Bronchial epithelial cell (primary cell): Measurements from ENCODE around the gene PRR7. TPM values are rescaled to one million over a fixed set of nuclear protein-coding genes. Genes with fewer than 3 reads are reported as not detected.

Source experiments
- DNase-seq: peaks from one replicate; pipeline ENCODE4 v3.0.0-alpha.2; 2010; ENCODE audit warnings: low read depth
- FAIRE-seq: peaks from 2 replicates; lab custom pipeline; 2011; peaks lifted over from hg19 to GRCh38; lab: Jason Lieb, UNC
- H3K27me3 ChIP-seq: 2 replicates; pipeline ENCODE4 v1.5.1; 2011; ENCODE audit warnings: low read length; ENCODE audit not compliant: control insufficient read depth, insufficient read depth
- H3K36me3 ChIP-seq: 2 replicates; pipeline ENCODE4 v1.5.1; 2011; ENCODE audit warnings: low read length; ENCODE audit not compliant: control insufficient read depth, insufficient read depth
- H3K4me3 ChIP-seq: 2 replicates; pipeline ENCODE4 v1.5.1; 2011; ENCODE audit warnings: mild to moderate bottlenecking, low read depth, low read length, control low read depth
- CTCF ChIP-seq: IDR thresholded peaks from 2 replicates; pipeline ENCODE4 v1.5.1; 2011; ENCODE audit warnings: mild to moderate bottlenecking, moderate library complexity, low read length, control low read depth, inconsistent platforms; ENCODE audit not compliant: insufficient read depth, severe bottlenecking
- total RNA-seq: library from RNA; depleted of rRNA; stranded (reverse); fragments of >200 nt; gene quantifications from 2 replicates; pipeline ENCODE4 v1.2.1, GENCODE V29; 2014

The PRR7 gene
- total RNA-seq, 1 donor from 2014 or later = 5.0 TPM

- H3K4me3 ChIP-seq = no peak overlapping the region
- FAIRE-seq = no peak
- no peaks in the 10 kb centered on the region for H3K27me3 ChIP-seq
- no peak for DNase-seq
- H3K36me3 ChIP-seq = no peaks in the 10 kb centered on the region
- no peak for TF ChIP-seq CTCF
Observed at GRCh38 chr5:177421062-177421798, 25.4 kb upstream of the PRR7 start.

- Histone ChIP-seq H3K36me3 (no peaks in the 10 kb centered on the region), H3K27me3 (no peaks in the 10 kb centered on the region), H3K4me3 (no peak overlapping the region)
- DNase-seq (no peak), FAIRE-seq (no peak)
- no peak for TF ChIP-seq CTCF
Observed at GRCh38 chr5:177423671-177424070, 22.9 kb upstream of the PRR7 start.

GRCh38 chr5:177425196-177425800 lies 21.3 kb upstream of the PRR7 start:
- TF ChIP-seq CTCF = no peak
- no peak for FAIRE-seq
- no peaks in the 10 kb centered on the region for H3K36me3 ChIP-seq

GRCh38 chr5:177425801-177426565 lies 20.6 kb upstream of the PRR7 start:
- peak; percentile 73 for FAIRE-seq
- TF ChIP-seq CTCF = no peak
- peak overlapping the region; percentile 46 for H3K4me3 ChIP-seq

More at GRCh38 chr5:177425196-177425800, 21.3 kb upstream of the PRR7 start:
- no peak for DNase-seq
- H3K27me3 ChIP-seq = no peaks in the 10 kb centered on the region
- H3K4me3 ChIP-seq = peak overlapping the region; percentile 46

GRCh38 chr5:177426566-177427210 lies 19.9 kb upstream of the PRR7 start, which contains the start of gene GRK6:
Gene GRK6, plus strand, starts transcription at chr5:177426676. Its CDS starts 170 bp downstream, at chr5:177426846.
- peak within 1 kb of the TSS; percentile 82 for H3K4me3 ChIP-seq
- TF ChIP-seq CTCF = no peak
- no peak for FAIRE-seq
- no peak for DNase-seq
- no peaks in the 10 kb centered on the region for H3K27me3 ChIP-seq
- H3K36me3 ChIP-seq = peaks cover 4% of the 10 kb centered on the region

More at GRCh38 chr5:177425801-177426565, 20.6 kb upstream of the PRR7 start:
- DNase-seq = peak; percentile 100
- Histone ChIP-seq H3K27me3 (no peaks in the 10 kb centered on the region), H3K36me3 (peaks cover 2% of the 10 kb centered on the region)
